GM18502 (cell line): ENCODE results near the gene WDFY3.
A peak's percentile ranks its signal among the peaks of the same experiment; 100 is the strongest.

Experiments
- ATAC-seq: cut with Tn5 transposase; IDR thresholded peaks from one replicate; pipeline ENCODE4 v1.9.1; 2021; ENCODE audit warnings: mild to moderate bottlenecking; ENCODE audit not compliant: unreplicated experiment, poor library complexity

The WDFY3 gene

DNA sequence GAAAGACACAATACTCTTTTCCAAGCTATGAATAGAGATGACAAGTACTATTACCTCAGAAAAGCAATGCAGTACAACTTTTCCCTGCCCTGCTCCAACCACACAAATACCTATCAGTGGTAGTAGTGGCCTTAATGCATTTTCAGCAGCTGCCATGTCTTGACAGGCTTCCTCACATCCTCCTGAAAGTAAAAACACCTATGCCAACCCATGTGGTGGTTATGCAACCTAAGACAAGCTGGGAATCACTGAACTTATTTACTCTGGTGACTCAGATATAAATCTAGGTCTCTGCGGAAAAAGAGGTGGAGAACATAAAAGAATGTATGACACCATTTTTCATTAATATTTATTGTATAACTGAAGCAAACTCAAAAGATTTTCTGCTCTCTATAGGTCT lies 14.5 kb downstream of the WDFY3 start:
- no peak for ATAC-seq

DNA sequence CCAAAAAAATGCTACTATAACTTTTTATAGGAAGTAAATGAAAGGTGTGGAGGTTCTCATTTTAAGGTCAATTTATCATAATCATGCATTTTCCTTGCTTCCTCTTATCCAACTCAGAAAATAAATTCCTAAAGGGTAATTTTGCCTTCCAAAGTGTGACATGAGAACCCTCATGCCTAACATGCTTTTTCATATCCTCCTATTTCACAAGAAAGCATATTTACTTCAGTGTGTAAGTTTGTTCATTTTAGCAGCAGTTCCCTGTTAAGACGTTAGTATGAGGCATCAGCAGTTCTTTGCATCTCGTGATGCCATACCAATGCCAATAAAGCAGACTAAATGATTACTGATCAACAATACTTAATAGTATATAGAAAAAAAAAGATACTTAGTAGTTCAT lies 18.4 kb downstream of the WDFY3 start:
- ATAC-seq, result no peak

DNA sequence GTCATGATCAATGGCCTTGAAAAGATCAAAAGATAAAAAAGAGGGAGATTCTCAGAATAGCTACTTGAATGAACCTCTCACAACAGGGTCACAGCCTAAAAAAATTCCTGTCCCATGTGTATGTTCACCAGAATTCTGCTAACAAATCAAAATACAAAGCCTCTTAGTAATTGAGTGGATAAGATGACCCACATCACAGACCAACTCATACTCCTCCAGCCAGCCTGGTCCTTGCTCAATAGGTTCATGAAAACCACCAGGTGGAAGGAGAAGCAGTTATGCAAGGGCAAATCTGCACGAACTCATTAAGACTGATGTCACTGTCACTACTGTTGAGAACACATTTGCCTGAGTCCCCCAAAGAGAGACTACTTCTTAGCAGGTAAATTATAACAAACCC lies 21.5 kb downstream of the WDFY3 start:
- no peak for ATAC-seq

DNA sequence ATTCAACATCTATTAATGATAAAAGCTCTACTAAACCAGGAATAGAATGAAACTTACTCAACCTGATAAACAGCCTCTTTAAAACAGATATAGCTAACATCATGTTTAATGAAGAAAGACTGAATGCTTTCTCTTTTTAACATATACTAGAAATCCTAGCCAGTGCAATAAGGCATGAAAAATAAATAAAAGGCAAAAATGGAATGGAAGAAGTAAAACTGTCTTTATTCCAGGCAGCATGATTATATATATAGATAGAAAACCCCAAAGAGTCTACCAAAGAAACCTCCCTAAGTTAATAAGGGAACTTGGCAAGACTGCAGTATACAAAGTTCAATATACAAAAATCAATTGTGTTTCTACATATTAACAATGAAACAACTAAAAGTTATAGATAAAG lies 25.5 kb downstream of the WDFY3 start:
- no peak for ATAC-seq

DNA sequence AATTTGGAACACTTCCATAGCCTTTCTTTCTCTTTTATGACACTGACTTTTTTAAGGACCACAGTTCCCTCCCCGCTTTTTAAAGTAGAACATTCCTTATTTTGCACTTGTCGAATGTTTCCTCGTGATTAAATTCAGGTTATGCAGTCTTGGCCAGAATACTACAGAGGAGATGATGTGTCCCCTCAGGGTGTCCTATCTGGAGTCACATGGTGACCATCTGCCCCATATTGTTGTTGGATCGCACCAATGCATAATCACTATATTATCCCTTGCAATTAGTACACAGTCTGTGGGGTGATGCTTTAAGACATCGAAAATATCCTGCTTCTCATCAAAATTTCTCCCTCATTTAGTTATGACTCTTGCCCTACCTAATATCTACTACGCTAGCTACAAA lies 27.4 kb downstream of the WDFY3 start:
- ATAC-seq, result no peak

DNA sequence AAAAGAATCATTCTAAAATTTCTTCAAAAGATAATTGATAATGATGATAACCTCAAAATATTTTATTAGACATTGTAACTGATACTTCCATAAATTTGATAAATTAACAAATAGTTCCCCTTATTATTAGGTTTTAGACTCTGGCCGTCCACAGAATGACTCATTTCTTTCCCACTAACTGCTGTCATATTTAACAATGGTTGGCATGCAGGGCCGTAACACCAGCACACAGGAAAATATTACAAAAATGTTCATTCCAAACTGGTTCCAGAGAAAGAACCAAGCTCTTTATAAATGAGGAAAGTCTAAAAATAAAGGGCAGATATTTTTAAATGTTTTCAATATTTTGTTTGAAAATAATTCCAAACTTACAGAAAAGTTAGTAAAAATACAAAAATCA lies 28.2 kb downstream of the WDFY3 start:
- ATAC-seq, result no peak

DNA sequence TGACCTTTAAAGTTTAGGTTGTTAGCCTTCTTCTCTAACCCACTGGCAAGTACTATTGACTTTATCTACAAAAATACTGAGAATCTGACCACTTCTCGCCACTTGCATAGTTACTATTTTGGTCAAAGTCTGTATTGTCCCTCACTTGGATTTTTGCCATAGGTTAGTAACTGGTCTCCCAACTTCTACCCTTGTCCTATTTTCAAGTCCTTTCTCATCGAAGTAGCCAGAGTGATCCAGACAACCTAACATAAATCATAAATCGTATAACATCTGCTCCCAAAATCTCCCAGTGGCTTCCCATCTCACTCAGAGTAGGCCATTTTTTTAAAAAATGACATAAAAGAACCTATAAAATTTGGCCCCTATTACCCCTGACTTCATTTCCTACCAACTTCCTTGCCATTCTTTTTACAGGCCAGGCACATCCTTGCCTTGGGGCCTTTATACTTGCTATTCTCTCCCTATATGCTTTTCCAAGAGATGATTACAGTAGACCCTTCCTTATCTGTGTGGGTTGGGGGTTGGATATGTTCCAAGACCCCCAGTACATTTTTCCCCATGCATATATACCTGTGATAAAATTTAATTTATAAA lies 29.0 kb downstream of the WDFY3 start:
- ATAC-seq, result no peak

DNA sequence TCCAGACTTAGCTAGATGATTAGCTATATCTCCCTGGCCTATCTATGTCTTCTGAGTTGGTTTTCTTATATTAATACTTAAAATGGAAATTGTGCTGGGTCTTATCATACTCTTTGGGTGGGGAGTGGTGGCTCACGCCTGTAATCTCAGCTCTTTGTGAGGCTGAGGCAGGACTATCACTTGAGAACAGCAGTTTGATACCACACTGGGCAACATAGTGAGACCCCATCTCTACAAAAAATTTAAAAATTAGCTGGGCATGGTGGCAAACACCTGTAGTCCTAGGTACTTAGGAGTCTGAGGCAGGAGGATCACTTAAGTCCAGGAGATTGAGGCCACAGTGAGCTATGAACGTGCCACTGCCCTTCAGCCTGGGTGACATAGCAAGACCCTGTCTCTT lies 30.4 kb downstream of the WDFY3 start:
- no peak for ATAC-seq

DNA sequence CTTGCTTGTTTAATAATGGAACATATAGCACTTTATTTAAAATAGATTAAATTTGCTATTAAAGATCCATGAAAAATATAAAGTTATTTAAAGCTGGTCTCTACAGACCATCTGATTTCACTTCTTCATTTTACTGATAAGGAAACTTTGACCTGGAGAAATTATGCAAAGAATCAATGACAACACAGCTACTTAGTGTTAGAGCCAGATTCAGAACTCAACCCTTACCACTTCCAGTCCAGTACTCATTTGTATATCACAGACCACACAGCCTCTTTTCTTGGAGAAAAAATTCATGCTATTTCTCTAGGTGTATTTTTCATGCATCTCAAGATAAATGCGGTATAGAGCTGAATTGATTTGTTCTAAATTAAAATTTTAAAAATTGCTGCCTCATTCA lies 34.0 kb downstream of the WDFY3 start:
- peak; percentile 59 for ATAC-seq

DNA sequence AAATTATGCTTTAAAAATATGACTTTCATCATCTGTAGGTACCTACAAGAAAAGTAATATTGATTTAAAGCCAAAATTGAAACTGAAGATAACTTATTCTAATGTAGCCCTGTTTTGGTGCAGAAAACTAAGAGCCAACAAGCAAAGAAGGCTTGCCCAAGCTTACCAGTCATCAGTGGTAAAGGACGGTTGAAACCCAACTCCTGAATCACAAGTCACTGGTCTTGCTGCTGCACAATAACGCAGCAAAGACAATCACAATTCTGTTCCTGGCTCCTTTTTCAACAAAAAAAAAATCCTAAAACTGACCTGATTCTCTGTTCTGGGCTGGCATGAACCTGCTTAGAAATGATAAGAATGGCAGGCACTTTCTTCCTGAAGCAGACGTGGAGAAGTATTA lies 34.5 kb downstream of the WDFY3 start:
- ATAC-seq, result no peak

DNA sequence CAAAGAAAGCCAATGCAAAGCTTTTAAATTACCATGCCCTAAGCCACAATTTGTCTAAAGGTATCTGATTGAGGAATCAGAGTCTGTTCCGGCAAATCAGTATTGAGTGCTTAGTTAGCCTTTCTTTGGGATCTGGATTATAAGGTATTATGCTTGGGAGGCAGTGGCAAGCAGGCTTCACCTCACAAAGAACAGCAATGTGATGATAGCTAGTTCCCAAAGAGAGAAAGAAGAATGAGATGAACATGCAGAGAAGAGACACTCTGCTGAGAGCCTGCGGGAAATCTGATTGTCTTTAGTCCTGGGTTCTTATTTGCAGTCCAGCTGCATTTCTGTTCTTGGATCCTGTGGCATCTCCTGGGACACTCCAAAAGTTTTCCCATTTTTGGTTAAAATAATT lies 35.2 kb downstream of the WDFY3 start:
- no peak for ATAC-seq

DNA sequence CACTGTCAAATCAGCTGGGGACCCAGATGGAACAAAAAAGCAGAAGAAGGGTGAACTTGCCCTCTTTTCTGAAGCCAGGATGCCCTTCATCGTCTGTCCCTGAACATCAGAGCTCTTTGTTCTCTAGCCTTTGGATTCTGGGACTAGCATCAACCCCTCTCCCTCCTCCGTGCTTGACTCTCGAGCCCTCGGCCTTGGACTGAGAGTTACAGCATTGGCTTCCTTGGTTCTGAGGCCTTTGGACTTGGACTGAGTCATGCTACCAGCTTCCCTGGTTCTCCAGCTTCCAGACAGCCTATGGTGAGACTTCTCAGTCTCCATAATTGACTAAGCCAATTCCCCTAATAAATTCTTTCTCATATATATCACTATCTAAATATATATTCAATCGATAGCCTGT lies 38.4 kb downstream of the WDFY3 start:
- no peak for ATAC-seq

DNA sequence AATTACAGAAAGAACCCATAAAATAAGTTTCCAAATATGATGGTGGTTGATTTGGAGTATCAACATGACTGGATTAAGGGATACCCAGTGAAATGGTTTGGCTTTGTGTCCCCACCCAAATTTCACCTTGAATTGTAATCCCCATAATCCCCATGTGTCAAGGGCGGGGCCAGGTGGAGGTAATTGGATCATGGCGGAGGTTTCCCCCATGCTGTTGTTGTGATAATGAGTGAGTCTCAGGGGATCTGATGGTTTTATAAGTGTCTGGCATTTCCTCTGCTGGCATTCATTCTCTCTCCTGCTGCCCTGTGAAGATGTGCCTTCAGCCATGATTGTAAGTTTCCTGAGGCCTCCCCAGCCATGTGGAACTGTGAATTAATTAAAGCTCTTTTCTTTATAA lies 39.1 kb downstream of the WDFY3 start:
- no peak for ATAC-seq

DNA sequence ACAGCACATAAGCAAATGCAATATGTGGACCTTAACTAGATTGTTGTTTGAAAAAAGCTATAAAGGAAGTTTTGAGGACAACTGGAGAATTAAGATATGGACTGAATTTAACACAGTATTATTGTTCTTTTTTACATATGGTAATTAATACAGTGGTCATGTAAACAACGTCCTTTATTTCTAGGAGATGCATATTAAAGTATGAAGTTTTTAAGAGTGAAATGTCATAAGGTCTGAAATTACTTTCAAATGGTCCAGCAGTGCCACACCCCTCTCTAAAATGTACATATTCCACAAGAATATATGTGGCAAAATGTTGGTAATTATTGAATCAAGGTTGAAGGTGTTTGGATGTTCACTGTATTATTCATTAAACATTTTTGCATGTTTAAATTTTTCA lies 40.9 kb downstream of the WDFY3 start:
- ATAC-seq, result no peak

DNA sequence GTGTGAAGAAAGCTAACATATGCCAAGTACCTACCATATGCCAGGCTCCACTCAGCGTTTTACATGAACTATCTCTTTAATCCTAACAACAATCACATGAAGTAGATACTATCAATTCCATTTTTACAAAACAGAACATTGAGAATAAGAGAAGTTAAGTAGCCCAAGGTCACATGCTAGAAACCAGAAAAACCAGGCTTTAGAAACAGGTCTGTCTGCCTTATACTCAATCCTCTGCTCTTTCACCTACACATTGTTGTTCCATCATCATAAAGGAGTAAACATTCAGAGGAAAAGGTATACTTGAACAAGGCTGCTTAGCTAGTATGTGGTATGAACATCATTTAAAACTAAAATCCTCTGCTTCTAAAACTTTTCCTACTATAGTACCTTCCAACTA lies 42.1 kb downstream of the WDFY3 start:
- no peak for ATAC-seq

DNA sequence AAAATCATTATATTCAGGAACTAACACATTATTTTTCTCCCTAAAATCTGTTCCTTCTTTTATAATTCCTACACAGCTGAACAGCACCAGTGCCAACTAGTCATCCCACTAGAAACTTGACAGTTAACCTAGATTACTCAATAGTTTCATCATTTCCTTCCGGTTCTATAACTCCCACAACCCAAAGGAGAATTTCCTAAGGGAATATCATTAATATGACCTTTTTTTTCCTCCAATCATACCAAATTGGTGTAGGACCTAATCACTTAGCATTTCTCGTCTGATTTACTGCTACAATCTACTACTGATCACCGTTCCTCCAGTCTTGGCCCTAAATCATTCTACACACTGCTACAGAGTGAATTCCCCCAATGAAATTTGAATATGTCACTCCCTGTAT lies 45.9 kb downstream of the WDFY3 start:
- ATAC-seq, result no peak

DNA sequence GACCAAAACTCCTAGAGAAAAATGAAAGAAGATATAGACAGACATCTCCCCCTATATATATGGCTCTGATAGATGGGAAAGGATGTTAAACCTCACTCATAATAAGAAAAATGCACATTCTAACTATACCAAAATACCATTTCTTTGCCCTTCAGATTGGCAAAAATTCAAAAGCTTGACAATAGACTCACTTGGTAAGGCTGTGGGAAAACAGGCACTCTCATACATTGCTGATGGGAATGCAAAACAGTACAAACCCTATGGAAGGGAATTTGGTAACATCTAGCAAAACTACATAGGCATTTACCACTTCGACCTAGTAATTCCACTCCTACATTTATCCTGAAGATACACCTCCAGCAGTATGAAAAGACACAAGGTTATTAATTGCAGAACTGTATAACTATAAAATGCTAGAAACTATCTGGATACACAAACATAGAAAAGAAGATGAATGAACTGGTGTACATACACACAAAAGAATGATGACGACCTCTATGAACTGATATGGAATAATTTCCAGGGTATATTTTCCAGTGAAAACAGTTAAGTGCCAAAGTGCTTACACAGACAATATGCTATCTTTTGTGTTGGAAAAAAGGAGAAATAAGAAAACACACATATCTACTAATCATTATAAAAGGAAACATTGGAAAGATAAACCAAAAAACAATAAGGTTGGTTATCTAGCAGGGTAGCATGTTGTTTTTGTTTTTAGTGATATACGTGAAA lies 48.5 kb downstream of the WDFY3 start:
- ATAC-seq, result no peak

DNA sequence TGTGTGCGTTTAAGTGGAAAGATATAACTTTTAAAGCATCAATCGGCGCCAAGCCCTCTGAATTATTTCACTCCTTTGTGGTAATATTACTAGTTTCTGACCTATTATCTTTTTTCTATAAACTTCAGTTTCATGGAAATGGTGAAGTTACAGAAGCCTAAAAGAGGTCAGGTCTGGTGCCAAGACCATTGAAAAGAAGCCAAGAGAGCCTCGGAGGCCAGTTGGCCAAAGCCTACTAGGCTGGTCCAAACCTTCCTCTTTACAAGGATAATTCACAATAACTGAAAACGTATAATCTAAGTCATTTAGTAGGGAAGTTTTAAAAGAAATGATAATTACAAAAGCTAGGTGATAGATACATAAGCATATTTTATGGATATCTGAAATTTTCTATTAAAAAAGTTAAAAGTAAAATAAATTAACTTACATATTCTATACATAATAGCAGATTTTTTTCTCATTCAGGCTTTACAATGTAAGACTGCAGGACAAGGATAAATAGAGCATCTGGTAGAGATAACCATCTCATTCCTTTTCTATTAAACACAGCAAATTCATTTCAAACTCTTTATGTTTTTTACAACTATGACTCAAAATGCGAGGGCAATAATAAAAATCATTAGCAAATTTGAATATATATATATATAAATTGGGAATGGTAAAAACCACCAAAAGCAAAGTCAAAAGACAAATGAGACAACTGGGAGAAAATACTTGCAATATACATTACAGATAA lies 49.2 kb downstream of the WDFY3 start:
- ATAC-seq, result no peak

DNA sequence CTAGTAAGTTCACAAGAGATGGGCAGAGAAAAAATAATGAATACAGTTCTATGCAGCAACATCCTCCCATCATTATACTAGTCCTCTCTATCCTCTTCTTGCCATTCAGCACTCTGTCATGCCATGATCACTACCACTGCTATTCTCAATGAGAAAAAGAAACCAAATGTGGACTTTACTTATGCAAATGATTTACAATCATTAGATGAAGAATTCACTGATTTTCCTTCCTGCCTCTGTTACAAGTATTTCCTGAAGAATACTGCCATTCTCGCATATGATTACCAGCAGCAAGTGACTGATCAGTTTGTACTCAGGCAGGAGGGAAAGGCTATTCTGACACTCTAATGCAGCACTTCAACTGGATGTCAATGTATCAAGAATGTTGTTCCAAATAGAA lies 50.3 kb downstream of the WDFY3 start:
- ATAC-seq, result no peak

DNA sequence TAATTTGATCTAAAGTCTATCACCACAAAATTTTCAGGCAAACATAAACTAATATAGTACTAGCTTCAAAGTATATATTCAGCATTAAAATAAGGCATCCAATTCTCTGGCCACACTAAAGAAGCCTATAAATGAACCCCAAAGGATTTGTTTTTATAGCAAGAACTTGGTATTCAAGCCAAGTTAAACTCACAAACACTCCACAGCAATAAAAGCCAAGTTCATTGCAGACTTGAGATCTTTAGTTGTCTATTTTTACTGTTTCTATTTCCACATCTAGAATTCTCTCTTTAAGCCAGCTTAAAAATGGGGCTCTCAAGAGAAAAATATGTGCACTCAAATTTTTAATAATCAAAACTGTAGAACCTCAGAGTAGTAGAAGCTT lies 51.1 kb downstream of the WDFY3 start:
- ATAC-seq, result no peak

DNA sequence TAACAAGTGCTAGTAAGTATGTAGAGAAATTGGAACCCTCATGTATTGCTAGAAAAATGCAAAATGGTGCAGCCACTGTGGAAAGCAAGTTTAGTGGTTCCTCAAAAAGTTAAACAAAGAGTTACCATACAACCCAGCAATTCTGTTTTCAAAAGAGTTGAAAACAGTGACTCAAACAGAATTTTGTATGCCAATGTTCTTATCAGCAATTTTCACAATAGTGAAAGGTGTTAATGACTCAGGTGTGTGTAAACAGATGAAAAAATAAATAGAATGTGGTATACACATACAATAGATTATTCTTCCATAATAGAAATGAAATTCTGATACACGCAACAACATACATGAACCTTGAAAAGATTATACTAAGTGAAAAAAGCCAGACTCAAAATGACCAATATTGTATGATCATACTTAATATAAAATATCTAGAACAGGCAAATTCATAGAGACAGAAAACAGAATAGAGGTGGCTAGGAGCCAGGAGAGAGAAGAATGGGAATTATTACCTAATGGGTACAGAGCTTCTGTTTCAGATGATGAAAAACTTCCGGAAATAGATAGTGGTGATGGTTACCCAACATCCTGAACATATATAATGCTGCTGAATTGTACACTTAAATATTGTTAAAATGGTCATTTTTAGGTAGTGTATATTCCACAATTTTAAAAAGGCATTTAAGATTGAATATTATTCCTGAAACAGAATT lies 51.6 kb downstream of the WDFY3 start:
- no peak for ATAC-seq
